AG04449 (cell line): Measurements from ENCODE around the gene RNF115.
"Not testable (repeated sequence)": the region's sequence is repeated elsewhere in the genome, so short reads cannot be mapped to it uniquely, and the experiment has no call there.

Experiments used
- CTCF ChIA-PET: fragments of 350-600 bp; formaldehyde crosslinking; extraction: SDS; loops from one replicate; lab custom pipeline; 2021; ENCODE audit warnings: antibody characterized with exemption; lab: Yijun Ruan, JAX
- POLR2A ChIA-PET: fragments of 400-600, 350-600 bp; formaldehyde crosslinking; extraction: SDS; loops from one replicate; lab custom pipeline; 2020; ENCODE audit warnings: antibody characterized with exemption, inconsistent platforms; lab: Yijun Ruan, JAX
- DNase-seq: peaks from one replicate; pipeline ENCODE4 v3.0.0-alpha.2; 2010; ENCODE audit warnings: low read depth, low spot score
- H3K4me3 ChIP-seq: 2 replicates; pipeline ENCODE4 v1.5.1; 2011; ENCODE audit warnings: low read depth, mild to moderate bottlenecking, control low read depth, low read length
- TF ChIP-seq, protein P1 (sequence below): IDR thresholded peaks from one replicate; pipeline ENCODE4 v1.5.1; 2011; ENCODE audit warnings: mild to moderate bottlenecking, moderate library complexity, low read length, control low read depth, inconsistent platforms; ENCODE audit not compliant: insufficient read depth; ENCODE audit errors: missing control alignments

The RNF115 gene

DNA sequence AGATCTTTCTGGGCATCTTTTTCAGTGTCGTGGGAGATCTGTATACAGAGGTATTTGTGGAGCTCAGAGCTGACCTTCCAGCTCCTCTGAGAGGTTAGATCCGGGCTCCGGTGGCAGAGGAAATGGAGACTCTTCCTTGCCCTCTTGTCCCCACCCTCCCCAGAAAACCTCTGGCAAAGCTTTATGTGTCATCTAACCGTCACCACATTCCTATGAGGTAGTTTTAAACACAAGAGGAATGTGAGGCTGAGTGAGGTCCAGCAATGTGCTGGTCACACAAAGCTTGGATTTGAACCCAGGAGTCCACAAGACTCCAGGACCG is 103.4 kb downstream of the RNF115 start:
- DNase-seq: peak; percentile 57
- ChIA-PET POLR2A (interaction anchor here (0.7 to 1.2 kb wide), 3 partner anchors 13 to 125 kb away, joined by 3 read pairs; partner anchors contain the start of gene NUDT17), CTCF (interaction anchor here (0.6 to 4.8 kb wide), 24 partner anchors 9 to 127 kb away, joined by 3 to 53 read pairs (median 6); partner anchors contain the start of genes NUDT17, PDZK1, POLR3C and RNF115)
- H3K4me3 ChIP-seq: peak overlapping the region; percentile 55; the same call in 1 of the 2 replicates
- TF ChIP-seq, protein P1, sequence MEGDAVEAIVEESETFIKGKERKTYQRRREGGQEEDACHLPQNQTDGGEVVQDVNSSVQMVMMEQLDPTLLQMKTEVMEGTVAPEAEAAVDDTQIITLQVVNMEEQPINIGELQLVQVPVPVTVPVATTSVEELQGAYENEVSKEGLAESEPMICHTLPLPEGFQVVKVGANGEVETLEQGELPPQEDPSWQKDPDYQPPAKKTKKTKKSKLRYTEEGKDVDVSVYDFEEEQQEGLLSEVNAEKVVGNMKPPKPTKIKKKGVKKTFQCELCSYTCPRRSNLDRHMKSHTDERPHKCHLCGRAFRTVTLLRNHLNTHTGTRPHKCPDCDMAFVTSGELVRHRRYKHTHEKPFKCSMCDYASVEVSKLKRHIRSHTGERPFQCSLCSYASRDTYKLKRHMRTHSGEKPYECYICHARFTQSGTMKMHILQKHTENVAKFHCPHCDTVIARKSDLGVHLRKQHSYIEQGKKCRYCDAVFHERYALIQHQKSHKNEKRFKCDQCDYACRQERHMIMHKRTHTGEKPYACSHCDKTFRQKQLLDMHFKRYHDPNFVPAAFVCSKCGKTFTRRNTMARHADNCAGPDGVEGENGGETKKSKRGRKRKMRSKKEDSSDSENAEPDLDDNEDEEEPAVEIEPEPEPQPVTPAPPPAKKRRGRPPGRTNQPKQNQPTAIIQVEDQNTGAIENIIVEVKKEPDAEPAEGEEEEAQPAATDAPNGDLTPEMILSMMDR: no peak

DNA sequence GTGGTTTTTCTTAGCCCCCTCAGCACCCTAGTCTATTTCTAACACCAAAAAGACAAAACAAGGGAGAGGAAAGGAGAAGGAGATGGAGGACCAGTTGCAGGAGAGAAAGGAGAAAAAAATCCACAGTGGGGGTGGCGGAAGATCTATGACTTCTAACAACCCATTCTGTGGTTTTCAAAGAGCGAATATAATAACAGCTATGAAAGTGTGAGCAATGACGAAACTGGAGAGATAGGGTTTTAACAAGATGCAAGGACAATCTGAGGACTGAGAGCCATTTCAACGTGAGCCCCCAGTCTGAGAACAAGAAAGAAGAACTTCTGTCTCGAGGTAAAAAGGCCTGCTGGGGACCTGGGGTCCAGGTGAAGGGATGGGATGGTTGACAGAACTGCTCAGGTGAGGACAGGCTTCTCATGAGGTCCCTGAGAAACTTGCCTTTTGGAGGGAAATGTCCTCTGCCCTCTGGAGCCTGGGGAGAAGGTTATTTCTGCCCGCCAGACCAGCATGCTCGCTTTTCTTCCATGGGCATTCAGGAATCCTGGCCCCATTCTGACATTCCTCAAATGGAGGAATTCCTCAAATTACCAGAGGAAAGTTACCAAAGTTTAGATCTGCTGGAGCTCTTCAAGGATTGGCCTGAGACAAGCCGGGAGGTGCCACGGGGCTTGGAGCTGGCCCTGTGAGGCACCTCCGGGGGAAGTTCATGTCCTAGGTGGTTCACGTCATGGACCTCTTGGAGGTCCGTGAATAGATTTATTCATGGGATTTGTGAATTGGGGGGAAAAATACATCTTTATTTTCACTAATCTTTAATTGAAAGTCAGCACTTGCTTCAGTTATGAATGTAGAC is 104.4 kb downstream of the RNF115 start, which contains the start of gene CD160:
TSS of gene CD160 (plus strand) at position 270 of the 850 bp plus-strand sequence. CDS start 8,829 bp downstream, outside the sequence.
- ChIA-PET POLR2A (interaction anchor here (1.2 kb wide), 1 partner anchor 126 kb away, joined by 3 read pairs; the partner anchor contains the start of gene NUDT17), CTCF (interaction anchor here (0.9 to 4.8 kb wide), 8 partner anchors 10 to 115 kb away, joined by 3 to 53 read pairs (median 29); partner anchors contain the start of gene PDZK1)
- no peak for DNase-seq
- TF ChIP-seq, protein P1: no peak
- H3K4me3 ChIP-seq: no peak within 1 kb of the TSS

DNA sequence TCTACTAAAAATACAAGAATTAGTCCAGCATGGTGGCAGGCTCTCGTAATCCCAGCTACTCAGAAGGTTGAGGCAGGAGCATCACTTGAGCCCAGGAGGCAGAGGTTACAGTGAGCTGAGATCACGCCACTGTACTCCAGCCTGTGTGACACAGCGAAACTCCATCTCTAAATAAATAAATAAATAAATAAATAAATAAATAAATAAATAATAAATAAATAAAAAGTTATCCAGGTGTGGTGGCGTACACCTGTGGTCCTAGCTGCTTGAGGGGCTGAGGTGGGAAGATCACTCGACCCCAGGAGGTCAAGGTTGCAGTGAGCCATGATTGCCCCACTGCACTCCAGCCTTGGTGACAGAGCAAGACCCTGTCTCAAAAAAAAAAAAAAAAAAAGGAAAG is 105.4 kb downstream of the RNF115 start:
- CTCF ChIA-PET: interaction anchor here (0.9 to 4.8 kb wide), 2 partner anchors 10 to 116 kb away, joined by 3 to 33 read pairs; partner anchors contain the start of gene PDZK1
- DNase-seq, POLR2A ChIA-PET, H3K4me3 ChIP-seq: not testable (repeated sequence)

GRCh38 chr1:145717833-145718232 is 106.1 kb downstream of the RNF115 start:
- ChIA-PET CTCF (interaction anchor here (1.1 kb wide), 1 partner anchor 21 kb away, joined by 3 read pairs; no protein-coding TSS in a partner anchor), POLR2A (no interaction called here)
- TF ChIP-seq, protein P1: no peak
- no peak for DNase-seq
- no peak overlapping the region for H3K4me3 ChIP-seq

GRCh38 chr1:145716641-145717345 is 107.1 kb downstream of the RNF115 start:
- ChIA-PET CTCF (interaction anchor here (0.8 to 1.5 kb wide), 4 partner anchors 10 to 23 kb away, joined by 3 to 10 read pairs (median 3); partner anchors contain the start of gene PDZK1), POLR2A (no interaction called here)
- no peak for DNase-seq
- TF ChIP-seq, protein P1: no peak
- no peak overlapping the region for H3K4me3 ChIP-seq

GRCh38 chr1:145714524-145715111 is 109.3 kb downstream of the RNF115 start:
- TF ChIP-seq, protein P1: no peak
- ChIA-PET CTCF (interaction anchor here (0.8 to 1.5 kb wide), 2 partner anchors 9 to 15 kb away, joined by 3 to 4 read pairs; no protein-coding TSS in a partner anchor), POLR2A (interaction anchor here (0.6 kb wide), 1 partner anchor 109 kb away, joined by 3 read pairs; the partner anchor contains the start of gene RNF115)
- no peak for DNase-seq
- H3K4me3 ChIP-seq: no peak overlapping the region
